GM19328 (cell line): ENCODE results near the gene NUP210L.

Experiments
- ATAC-seq: cut with Tn5 transposase; IDR thresholded peaks from one replicate; pipeline ENCODE4 v1.9.1; 2021; ENCODE audit warnings: mild to moderate bottlenecking, moderate library complexity; ENCODE audit not compliant: unreplicated experiment

NUP210L gene

DNA sequence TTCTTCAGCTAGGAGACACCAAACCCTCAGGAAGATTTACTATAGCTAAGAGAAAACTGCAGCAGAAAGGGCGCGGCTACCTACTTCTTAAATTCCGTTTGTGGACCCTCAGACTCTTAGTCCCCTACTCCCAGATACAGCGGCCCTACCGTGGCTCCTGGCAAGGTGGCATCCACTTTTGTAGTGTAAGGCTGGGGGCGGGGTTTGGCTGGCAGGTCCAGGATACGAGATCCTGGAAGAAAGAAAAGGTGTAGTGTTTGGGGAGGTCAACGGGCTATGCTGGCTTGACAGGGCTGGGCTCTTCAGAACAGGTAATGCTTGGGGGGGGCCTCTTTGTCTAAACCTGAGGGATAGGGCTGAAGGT, 186.9 kb downstream of the NUP210L start:
- no peak for ATAC-seq

DNA sequence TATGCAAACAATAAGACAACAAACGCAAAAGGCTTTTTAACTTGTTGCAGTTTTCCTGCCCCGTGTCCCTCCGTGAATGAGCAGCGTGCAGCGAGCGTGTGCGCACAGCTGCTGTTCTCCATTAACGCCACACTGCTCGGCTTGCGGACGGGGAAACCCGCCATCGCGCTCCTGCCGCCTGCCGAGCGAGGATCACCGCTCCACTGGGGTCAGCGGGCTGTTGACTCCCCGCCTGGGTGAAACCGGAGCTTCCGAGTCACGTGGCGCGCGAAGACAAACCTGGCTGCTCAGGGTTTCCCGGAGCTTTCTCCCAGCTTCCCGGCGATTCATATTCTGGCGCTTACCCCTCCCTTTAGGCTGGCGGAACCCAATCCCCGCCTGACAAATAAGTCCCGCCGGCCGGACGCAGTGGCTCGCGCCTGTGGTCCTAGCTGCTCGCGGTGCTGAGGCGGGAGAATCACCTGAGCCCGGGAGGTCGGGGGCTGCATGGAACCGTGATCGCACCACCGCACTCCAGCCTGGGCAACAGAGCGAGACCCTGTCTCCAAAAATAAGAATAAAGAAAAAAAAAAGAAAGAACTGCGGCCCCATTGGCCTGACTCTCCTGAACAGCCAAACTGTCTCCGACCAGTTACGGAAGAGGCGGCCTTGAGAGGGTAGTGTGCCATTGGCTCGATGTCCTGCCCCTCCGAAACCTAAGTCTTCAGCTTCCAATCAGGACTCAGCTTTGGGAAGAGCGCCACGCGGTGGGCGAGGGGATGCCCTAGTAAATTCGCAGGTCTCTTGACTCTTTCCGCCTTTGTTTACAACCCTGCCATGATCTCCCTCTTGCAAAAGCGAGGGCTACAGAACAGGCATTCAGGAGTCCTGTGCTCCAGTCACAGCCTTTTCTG, 187.5 kb downstream of the NUP210L start, which contains the start of gene CREB3L4:
Gene CREB3L4 (plus strand): TSS at position 796 of the 893 bp plus-strand sequence. CDS start 624 bp downstream, outside the sequence.
- ATAC-seq: peak; percentile 52

DNA sequence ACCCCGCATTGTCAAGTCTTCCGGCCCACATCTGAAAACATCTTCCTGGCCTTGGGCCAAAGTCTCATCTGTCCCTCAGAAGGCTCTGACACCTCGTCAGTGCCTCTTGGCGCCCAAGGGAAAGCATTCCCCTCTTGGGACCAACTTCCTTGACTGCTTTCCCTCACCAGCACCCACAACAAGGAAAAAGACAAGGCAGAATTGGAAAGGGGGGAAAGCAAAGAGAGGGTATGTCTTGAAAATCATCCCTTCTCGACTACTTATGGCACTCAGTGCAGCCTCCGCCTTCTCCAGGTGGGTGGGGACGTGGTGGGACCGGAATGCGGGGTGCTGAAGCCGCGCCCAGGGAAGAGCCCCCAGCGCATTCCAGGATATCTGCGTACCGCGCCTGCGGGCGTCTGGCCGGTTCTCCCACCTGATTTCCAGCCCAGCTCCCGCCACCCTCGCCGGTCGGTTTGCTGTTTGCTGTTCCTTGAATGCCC, 191.0 kb downstream of the NUP210L start:
- ATAC-seq: no peak

DNA sequence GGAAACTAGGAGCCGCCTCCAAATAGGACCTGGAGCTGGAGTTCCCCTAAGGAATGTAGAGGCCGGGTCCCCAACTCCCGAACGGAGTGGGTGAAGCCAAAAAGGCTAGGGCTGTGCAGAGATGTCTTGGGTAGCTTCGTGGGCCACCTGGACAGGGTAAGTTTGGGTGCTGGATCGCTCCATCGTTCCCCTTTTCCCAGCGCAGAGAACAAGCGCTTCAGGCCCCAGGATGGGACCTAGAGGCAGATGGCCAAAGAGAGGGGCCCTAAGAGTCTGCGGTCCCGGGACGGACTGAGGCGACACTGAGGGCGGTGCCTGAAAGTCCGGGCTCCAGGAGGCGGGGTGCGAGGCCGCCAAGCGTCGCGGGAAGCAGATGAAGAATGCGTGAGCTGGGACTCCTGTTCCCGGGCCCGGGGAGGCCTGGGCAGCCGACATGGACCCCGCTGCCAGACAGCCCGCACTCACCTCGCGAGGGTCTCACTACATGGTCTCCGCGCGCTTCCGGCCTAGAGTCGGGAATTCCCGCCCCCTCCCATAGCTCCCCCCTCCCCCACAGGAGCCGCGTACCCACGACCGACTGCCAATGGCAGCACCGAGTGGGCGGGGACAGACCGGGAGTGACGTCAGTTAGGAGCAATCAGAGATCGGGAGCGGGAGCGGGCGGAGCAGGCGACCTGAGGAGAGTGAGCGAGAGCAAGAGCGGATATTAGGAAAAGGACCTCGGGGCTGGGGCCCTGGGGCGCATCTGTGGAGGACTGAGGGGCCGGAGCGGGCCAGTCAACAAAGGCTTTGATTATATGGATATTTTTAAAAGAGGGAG, 191.6 kb downstream of the NUP210L start, which contains the start of gene SLC39A1:
Gene SLC39A1 (minus strand): TSS at position 508 of the 820 bp plus-strand sequence. CDS start 822 bp downstream, outside the sequence.
- ATAC-seq: peak; percentile 37

DNA sequence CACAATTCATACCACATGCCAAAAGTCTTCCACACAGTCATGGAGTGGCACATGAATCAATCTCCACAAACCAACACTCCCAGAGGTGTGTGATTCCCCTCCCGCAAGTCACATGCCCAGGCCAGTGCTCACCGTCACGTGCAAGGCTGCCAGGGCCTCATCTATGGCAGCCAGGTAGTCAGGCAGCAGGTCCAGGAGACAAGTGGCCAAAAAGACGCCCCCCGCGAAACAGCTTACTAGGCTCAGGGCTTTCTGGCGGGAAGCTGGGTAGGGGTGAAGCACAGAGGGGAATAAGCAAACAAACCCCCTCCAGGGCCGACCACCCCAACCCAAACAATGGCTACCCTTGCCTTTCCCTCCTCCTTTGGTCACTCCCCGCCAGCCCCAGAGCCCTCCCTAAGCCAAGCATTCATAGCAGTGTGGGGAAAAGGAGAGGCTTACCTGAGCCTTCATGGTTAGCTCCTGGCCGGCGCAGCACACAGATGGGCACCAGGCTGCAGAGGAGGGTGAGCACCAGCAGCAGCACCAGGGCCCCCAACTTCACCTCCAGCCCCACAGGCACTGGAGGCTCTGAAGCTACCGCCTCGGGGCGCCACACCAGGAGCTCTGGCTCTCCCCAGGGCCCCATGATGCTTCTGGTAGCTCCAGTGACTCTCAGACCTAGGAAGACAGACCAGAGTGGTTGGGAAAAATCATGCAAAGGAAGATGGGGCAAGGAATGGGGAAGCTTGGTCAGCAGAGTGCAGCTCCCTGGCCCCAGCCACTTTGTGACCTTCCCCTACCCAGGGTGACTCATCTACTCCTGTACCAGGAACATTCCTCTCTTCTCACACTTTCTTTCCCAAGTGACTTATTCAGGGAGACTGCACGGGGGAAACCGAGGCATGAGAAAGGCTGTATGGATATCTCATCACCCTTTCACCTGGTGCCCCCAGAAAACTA, 192.5 kb downstream of the NUP210L start:
- ATAC-seq: no peak

DNA sequence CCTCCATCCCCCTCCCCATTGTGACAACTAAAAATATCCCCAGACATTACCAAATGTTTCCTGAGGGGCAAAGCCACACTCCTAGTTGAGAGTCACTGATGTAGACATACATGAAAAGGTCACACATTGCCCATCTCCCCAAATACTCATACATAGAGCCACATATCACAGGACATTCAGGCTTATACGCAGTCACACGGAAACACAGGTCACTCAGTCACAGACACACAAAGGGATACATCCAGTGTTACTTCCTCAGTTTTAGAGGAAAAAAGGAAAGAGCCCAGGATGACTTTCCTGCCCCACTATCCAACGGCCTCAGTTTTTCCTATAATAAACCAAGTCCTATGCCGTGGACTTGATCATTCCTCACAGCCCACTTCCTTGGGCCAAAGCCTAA, 193.5 kb downstream of the NUP210L start:
- ATAC-seq: no peak

DNA sequence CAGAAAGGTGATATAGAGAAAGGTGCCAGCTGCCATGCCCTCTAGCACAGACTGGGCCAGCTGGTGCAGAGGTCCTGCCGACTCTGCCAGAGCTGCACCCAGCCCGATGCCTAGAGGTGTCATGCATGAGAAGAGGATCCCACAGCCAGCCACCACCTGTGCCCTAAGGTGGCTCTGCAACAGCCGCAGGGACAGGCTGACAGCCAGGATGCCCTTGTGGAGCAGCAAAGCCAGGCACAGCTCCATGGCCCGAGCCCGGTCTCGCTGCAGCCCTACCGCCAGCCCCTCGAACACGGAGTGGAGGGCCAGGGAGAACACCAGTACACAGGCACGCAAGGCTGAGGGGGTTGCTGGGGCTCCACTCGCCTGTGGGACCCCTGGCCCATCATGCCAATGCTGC, 194.7 kb downstream of the NUP210L start:
- no peak for ATAC-seq

DNA sequence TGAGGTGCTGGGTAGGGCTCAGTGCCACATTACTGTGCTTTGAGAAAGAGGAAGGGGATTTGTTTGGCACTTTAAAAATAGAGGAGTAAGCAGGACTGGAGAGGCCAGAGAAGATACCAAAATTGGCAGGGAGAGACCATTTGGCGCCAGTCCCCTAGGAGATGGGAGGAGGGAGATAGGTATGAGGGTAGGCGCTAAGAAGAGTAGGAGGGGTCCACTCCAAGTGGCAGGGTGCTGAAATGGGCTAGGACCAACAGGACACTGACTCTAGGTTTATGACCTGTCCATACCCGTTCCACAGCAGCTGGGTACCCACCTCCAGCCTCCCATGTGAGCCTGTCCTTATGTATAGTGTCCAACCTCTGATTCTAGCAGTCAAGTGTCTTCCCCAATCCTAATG, 195.4 kb downstream of the NUP210L start:
- ATAC-seq: no peak

DNA sequence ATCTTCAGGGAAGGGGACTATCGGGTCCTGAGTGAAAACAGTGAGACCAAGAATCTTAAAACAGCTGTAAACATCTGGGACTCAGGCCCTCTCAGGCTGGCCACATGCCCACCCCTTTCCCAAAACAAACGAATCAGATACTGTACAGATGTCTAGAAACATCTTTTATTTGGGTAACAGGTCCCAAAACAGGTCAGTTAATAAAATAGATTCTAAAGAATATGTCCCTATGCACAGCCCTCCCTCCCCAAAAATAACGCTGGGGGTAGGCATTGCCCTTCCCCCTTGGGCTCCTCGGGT, 196.0 kb downstream of the NUP210L start:
- no peak for ATAC-seq

DNA sequence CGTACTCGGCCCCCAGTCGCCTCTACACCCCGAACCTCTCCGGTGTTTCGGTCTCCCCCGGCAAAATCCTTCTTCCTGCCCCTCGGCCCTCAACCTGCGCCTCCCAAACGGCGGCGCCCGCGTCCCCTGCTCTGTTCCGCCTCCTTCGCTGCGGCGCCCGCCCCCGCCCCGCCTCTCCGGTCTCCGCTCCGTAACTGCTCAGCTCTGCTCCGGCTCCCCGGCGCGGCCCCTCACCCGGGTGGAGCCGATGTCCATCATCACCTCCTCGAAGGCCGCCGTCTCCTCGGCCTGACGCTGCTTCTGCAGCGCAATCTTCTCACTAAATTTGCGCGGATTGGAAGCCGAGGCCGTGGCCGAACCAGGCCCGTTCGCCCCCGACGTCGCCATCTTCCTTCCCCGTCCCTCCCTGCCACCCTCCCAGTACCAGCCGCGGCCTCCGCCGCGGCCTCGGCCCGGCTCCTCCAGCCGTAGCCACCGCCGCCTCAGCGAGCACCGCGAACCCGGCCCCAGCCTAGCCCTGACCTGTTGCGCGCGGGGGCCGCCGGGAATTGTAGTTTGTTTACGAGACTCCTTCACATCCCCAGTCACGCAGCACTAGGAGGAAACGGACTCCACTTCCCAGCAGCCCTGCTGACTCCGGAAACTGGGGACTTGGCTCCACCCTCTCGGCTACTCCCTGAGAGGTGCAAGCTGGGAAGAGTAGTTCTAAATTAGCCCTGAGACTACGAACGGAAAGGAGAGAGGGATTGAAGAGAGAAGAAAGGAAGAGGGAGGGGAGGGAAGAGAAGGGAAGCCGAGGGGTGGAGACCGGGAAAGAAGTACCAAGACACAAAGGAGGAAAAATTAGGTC, 196.5 kb downstream of the NUP210L start, which contains the start of gene CRTC2:
Gene CRTC2 (minus strand): TSS at position 502 of the 850 bp plus-strand sequence. CDS start 115 bp downstream, at position 387.
- peak; percentile 71 for ATAC-seq

DNA sequence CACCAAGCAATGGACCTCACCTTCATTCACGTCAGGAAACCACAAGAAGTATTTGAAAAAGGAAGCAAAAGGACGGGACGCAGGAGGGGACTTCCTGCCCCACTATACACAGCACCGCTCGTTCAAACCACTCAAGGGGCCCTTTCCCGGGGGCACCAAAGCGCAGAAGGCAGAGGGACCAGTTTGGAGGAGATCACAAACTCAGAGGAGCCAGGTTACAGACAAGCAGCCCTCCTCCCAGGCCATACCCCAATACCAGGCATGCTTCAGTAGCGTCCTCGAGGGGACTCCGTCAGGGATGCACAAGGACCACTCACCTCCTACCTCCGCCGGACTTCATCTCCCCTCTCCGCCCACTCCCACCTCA, 197.1 kb downstream of the NUP210L start:
- peak; percentile 9 for ATAC-seq

DNA sequence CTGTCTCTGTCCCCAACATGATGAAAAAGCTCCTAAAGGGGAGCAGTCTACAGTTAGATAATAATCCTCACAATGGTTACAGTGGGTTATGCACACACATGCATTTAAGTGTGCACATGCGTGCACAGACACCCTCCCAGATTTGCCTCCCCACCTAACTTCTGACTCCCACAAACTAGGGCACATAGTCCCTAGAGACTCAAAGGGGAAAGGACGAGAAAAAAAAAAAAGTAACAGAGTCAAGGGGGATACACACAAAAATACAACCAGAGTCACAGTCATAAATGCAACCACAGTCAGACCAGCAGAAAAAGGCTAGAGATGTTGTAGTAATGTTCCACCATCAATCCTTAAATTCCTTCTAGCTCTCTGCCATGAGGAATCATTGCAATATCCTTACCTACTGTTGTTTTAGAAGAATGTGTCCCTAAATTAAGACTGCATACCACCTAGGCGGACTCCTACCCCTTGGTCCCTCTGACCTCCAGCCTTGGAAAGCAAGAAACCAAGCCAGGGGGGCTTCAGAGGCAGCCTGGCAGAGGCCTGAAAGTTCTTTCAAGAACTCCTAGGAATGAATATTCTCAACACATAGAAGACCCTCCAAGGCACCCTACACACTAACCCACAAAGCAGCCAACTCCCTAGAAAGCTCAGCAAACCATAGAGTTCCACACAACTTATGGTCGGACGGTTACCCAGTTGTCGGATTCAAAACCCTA, 197.7 kb downstream of the NUP210L start:
- ATAC-seq: no peak

DNA sequence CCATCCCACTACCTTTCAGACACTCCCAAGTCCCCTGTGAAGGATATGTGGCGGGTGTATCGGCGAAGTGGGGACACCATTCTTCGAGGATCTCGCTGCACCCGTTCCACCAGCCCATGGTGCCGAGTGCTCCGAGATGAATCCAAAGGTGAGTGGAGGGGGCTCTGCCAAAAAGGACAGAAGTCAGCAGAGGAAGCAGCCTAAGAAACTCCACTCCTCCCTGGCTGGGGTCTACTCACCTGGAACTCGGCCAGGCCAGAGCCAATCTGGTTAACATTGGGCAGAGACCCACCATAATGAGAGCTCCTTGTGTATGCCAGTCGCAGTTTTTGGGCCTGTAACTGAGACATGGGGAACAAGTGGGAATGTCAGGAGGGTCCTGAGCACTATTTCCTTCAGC, 200.0 kb downstream of the NUP210L start:
- no peak for ATAC-seq

DNA sequence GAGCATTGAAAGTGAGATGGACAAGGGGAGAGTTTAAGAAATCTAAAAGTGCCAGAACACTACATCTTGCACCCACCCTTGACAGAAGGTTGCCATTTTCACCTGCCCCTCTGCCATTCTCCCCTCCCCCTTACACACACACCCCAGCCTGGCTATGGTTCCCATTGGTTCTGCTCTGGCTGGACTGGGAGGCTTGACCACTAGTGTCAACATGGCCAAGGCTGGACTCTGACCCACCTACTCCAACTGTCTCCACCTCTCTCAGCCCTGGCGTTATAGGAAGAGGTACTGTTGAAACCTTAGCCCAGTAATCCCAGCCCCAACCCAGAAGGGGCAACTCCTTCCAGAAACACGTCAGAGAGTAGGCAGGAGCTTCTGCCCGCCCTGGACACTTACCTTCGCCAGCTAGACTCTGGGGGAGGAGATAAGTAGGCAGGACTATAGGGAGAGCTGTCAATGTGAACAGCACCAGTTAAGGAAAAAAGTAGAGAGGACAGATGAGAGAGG, 201.0 kb downstream of the NUP210L start:
- no peak for ATAC-seq

DNA sequence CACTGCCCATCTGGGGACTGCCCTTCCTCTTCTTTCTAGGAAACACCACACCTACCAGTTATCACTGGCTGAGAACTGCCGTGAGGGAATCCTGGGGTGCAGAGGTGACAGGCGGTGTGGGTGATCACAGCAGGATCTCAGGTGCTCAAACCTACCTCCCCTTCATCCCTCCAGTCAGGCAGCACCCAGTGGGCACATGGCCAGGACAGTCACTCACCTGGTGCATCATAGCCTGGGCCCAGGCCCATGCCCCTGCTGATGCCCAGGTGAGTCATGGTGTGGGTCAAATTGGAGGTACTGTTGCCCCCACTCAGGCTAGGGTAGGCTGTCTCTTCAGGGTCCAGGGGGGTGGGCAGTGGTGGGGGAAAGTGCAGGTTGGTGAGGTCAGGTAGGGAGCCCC, 203.1 kb downstream of the NUP210L start:
- no peak for ATAC-seq

DNA sequence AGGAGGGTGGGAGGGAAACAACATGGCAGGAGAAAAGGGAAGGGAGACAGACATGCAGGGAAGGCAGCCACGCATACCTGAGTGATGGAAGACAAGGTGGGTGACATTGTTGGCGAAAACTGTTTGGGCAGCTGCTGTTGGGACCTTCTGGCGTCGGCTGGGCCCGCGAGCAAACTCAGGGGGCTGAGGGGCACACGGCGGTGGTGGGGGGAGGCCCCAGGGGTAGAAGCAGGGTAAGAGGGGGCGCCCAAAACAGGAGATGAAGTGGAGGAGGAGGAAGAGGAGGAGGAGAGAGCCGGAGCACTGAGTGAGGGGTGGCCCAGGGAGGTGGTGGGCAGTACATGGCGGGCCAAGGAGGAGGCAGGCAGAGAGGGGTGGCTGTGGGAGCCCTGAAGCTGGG, 203.7 kb downstream of the NUP210L start:
- no peak for ATAC-seq

DNA sequence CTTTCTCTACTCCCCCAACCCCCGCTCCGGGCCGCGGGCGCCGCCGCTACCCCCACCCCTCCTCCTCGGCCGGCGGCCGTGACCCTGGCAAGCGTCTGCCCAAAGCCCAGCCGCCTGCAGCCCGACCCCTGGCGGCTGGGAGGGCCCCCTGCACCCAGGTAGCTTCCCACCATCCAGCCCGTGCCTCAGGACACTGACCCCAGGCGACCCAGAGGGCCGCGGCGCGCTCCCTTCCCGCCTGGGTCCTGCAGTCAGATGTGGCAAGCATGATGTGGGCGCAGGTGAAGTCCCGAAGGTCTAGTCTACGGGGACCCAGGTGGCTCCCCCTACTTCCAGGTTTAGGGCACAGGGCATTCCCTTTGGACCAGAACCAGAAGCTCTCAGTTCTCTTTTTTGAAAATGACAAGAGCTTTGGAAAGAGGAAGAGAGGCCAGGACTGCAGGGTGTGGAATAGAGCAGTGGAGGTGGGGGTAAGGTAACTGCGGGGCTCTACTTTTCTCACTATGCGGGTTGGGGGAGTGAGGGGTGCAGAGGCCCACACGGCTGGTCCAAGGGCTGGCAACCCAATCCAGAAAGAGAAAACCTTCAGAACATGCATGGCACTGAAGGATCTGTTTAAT, 208.1 kb downstream of the NUP210L start, which contains the start of gene DENND4B:
Gene DENND4B (minus strand): TSS at position 97 of the 620 bp plus-strand sequence. CDS start 2,344 bp downstream, outside the sequence.
- peak; percentile 54 for ATAC-seq
